Common myeloid progenitor, CD34-positive (primary cell): ENCODE data around the gene CHMP4B.

ENCODE experiments used
- CTCF ChIA-PET: fragments of 350-600 bp; sonication (Branson Sonifier 250); formaldehyde crosslinking; loops from one replicate; lab custom pipeline; 2021; ENCODE audit warnings: antibody characterized with exemption; lab: Charles Lee
- POLR2A ChIA-PET: fragments of 350-600 bp; sonication (Branson Sonifier 250); formaldehyde crosslinking; loops from one replicate; lab custom pipeline; 2021; ENCODE audit warnings: antibody characterized with exemption; lab: Charles Lee
- DNase-seq, 3 donors: peaks; one replicate each; pipeline versions ENCODE4 v3.0.0 to v3.0.0-alpha.2; 2013
- H3K27ac ChIP-seq, 2 experiments: 1 replicate in 1 of 2; 2 replicates in 1 of 2; pipeline ENCODE4 v1.7.0; 2013; ENCODE audit warnings: inconsistent platforms in 2 of 2, low read length in 2 of 2, mild to moderate bottlenecking in 2 of 2, low read depth in 1 of 2, moderate library complexity in 1 of 2; ENCODE audit not compliant: severe bottlenecking in 2 of 2, insufficient read depth in 1 of 2, poor library complexity in 1 of 2
- H3K27me3 ChIP-seq, 5 experiments: replicated peaks in 2 of 5; 1 replicate in 3 of 5; 2 replicates in 2 of 5; pipeline versions ENCODE4 v1.6.1 to v1.7.0; 2013; ENCODE audit warnings: low read length in 4 of 5, mild to moderate bottlenecking in 2 of 5, moderate library complexity in 2 of 5, inconsistent platforms in 1 of 5; ENCODE audit not compliant: insufficient read depth in 5 of 5, control insufficient read depth in 4 of 5
- H3K36me3 ChIP-seq, 4 experiments: 1 replicate in 2 of 4; 2 replicates in 2 of 4; pipeline versions ENCODE4 v1.6.1 to v1.7.0; 2013; ENCODE audit warnings: low read length in 3 of 4, control low read depth in 1 of 4, mild to moderate bottlenecking in 1 of 4; ENCODE audit not compliant: control insufficient read depth in 4 of 4, insufficient read depth in 4 of 4
- H3K4me1 ChIP-seq, 4 experiments: 1 replicate in 3 of 4; 2 replicates in 1 of 4; pipeline versions ENCODE4 v1.6.1 to v1.7.1; 2013; ENCODE audit warnings: low read length in 3 of 4, mild to moderate bottlenecking in 3 of 4, control low read depth in 1 of 4, inconsistent platforms in 1 of 4, moderate library complexity in 1 of 4; ENCODE audit not compliant: control insufficient read depth in 4 of 4, insufficient read depth in 4 of 4; ENCODE audit errors: control extremely low read depth in 1 of 4
- H3K4me3 ChIP-seq, 7 experiments: 1 replicate in 4 of 7; 2 replicates in 3 of 7; pipeline versions ENCODE4 v1.5.1 to v1.7.0; 2013; ENCODE audit warnings: mild to moderate bottlenecking in 7 of 7, low read length in 6 of 7, moderate library complexity in 6 of 7, inconsistent platforms in 2 of 7, low read depth in 2 of 7, control low read depth in 1 of 7; ENCODE audit not compliant: insufficient read depth in 4 of 7, control insufficient read depth in 1 of 7; ENCODE audit errors: extremely low read depth in 1 of 7
- H3K9me3 ChIP-seq, 5 experiments: 1 replicate in 4 of 5; 2 replicates in 1 of 5; pipeline versions ENCODE4 v1.6.1 to v1.7.1; 2013; ENCODE audit warnings: low read length in 4 of 5, mild to moderate bottlenecking in 2 of 5, inconsistent platforms in 1 of 5, low read depth in 1 of 5, moderate library complexity in 1 of 5; ENCODE audit not compliant: control insufficient read depth in 4 of 5, insufficient read depth in 2 of 5; ENCODE audit errors: control extremely low read depth in 1 of 5
- WGBS: methylation state at CpG from one replicate; pipeline ENCODE4 v1.1.5; 2013; ENCODE audit not compliant: insufficient coverage; 5-methylcytosine and 5-hydroxymethylcytosine counted together

Gene CHMP4B

DNA sequence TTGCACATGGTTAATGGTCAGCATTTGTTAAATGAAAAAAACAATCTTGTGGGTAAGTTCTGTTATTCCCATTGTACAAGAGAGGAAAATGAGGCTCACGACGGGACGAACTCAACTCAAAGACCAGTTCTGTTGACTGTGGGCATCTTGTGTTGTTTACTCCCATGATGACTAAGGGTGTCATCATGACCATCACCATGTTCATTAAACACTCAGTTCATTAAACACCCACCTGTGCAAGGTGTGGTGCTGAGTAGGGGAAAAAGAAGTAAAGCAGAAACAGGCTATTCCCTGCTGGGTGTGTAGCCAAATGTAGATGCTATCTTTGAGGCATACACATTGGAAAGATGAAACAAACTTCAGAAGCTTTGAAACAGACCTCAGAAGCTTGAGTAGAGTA, 4.5 kb downstream of the CHMP4B start:
- Histone ChIP-seq H3K27me3 (no peaks in the 10 kb centered on the region), H3K9me3 (no peaks in the 10 kb centered on the region), H3K4me3 (no peak overlapping the region), H3K4me1 (peaks cover 10 to 30% (median 28%) of the 10 kb centered on the region in 4 experiments), H3K36me3 (peaks cover 3 to 15% (median 6%) of the 10 kb centered on the region in 4 experiments), H3K27ac (no peak overlapping the region)
- DNase-seq, result no peak
- ChIA-PET POLR2A (no interaction called here), CTCF (no interaction called here)
- WGBS, result 100% methylated on average over 3 of the region's 3 CpGs

DNA sequence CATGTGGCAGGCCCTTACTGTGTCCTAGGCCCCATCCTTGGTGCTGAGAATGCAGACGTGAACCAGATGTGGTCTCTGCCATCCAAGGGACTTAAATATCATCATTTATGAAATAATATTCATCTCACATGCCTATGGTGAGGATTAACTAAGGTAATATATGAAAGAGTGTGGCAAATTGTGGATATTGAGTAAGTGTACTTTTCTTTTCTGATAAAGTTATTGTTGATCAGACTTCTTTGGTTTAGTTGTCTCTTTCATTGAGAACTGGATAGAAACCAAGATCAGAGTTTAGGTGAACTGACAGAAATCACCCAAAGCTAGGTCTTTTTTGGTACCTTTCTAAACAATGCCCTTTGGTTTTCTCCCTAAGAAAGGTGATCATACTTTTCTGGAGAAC, 5.0 kb downstream of the CHMP4B start:
- peaks cover 10 to 30% (median 26%) of the 10 kb centered on the region in 4 experiments for H3K4me1 ChIP-seq
- H3K27ac ChIP-seq, result no peak overlapping the region

DNA sequence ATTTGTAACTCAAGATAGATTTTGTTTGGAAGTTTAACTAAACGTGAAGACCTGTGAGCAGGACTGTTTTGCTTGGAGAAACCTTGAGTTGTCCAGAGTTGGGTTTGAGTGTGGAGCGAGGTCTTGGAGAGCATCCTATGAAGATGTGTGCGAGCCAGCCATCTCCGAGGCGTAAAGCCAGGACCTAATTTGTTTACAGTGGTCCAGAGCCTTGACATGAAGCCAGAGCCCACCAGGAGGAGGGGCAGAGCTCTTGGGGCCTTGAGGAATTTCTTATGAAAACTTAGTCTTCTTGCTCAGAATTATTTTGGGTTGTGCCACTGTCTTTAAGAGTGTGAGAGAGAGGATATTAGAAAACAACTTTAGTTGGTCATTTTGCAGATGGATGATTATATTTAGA, 6.3 kb downstream of the CHMP4B start:
- H3K27ac ChIP-seq, result no peak overlapping the region
- DNase-seq, result no peak
- POLR2A ChIA-PET, result no interaction called here
- 97% methylated on average over 5 of the region's 5 CpGs for WGBS
- H3K9me3 ChIP-seq, result no peaks in the 10 kb centered on the region
- H3K4me1 ChIP-seq, result peaks cover 8 to 22% (median 20%) of the 10 kb centered on the region in 4 experiments
- CTCF ChIA-PET, result interaction anchor here (0.6 to 1.2 kb wide), 2 partner anchors 12 to 41 kb away, joined by 3 read pairs; no protein-coding TSS in a partner anchor
- no peak overlapping the region for H3K4me3 ChIP-seq
- H3K36me3 ChIP-seq, result peaks cover 3 to 15% (median 6%) of the 10 kb centered on the region in 4 experiments
- no peaks in the 10 kb centered on the region for H3K27me3 ChIP-seq

More for the DNA sequence above, 5.0 kb downstream of the CHMP4B start:
- DNase-seq, result no peak
- ChIA-PET POLR2A (no interaction called here), CTCF (no interaction called here)
- Histone ChIP-seq H3K4me3 (no peak overlapping the region), H3K9me3 (no peaks in the 10 kb centered on the region), H3K27me3 (no peaks in the 10 kb centered on the region), H3K36me3 (peaks cover 3 to 15% (median 6%) of the 10 kb centered on the region in 4 experiments)
- WGBS, result 100% methylated on average over 1 of the region's 1 CpG

DNA sequence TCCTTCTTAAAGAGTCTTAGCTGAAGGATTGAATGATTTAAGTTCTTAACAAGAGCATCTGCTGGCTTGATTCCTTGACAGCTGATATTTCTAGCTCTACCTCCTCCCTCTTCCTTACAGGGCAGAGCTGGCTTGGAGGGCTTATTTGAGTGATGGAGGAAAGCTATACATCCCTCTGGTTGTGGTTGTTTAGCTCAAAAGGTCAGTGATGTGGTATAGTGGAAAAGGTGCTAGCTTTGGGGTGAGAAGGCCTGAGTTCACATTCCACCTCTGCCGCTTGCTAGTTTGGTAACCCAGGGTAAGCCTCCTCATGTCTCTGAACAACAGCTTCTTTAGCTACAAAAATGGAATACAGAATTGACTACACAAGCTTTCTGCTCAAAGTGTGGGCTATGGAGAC, 8.3 kb downstream of the CHMP4B start:
- ChIA-PET POLR2A (interaction anchor here (0.9 kb wide), 1 partner anchor 8 kb away, joined by 3 read pairs; the partner anchor contains the start of gene CHMP4B), CTCF (interaction anchor here (0.8 to 1.3 kb wide), 3 partner anchors 8 to 279 kb away, joined by 3 read pairs; partner anchors contain the start of gene CHMP4B)
- WGBS, result 100% methylated on average over 1 of the region's 1 CpG
- peaks cover 0 to 3% (median 1%) of the 10 kb centered on the region in 4 experiments for H3K4me1 ChIP-seq
- no peaks in the 10 kb centered on the region for H3K27me3 ChIP-seq
- no peak overlapping the region for H3K27ac ChIP-seq
- DNase-seq, result no peak
- no peak overlapping the region for H3K4me3 ChIP-seq
- no peaks in the 10 kb centered on the region for H3K9me3 ChIP-seq
- H3K36me3 ChIP-seq, result peaks cover 3 to 15% (median 11%) of the 10 kb centered on the region in 4 experiments

DNA sequence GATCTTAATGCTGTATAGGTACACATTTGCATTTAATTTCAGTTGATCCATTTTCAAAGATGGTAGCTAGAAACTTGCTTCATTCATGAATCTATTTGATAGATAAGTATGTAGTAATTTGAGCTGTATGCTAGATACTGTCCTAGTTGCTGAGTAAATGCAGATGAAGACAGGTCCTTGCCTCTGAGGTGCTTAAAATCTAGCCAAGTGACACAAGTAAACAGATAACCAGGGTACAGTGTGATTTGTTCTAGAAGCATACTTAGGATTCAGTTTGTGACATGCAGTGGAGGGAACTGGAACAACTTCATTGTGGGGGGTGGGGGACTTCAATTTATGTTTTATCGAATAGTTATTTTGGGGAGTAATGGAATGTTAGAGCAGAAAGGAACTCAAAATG, 9.2 kb downstream of the CHMP4B start:
- no peaks in the 10 kb centered on the region for H3K27me3 ChIP-seq
- H3K9me3 ChIP-seq, result no peaks in the 10 kb centered on the region
- H3K4me3 ChIP-seq, result no peak overlapping the region
- H3K36me3 ChIP-seq, result peaks cover 2 to 13% (median 9%) of the 10 kb centered on the region in 4 experiments
- WGBS, result 100% methylated on average over 1 of the region's 1 CpG
- no peak for DNase-seq
- CTCF ChIA-PET, result interaction anchor here (1.0 to 1.3 kb wide), 2 partner anchors 9 to 17 kb away, joined by 3 read pairs; partner anchors contain the start of gene CHMP4B
- H3K4me1 ChIP-seq, result peaks cover 0 to 2% (median 0%) of the 10 kb centered on the region in 4 experiments
- POLR2A ChIA-PET, result no interaction called here
- no peak overlapping the region for H3K27ac ChIP-seq

DNA sequence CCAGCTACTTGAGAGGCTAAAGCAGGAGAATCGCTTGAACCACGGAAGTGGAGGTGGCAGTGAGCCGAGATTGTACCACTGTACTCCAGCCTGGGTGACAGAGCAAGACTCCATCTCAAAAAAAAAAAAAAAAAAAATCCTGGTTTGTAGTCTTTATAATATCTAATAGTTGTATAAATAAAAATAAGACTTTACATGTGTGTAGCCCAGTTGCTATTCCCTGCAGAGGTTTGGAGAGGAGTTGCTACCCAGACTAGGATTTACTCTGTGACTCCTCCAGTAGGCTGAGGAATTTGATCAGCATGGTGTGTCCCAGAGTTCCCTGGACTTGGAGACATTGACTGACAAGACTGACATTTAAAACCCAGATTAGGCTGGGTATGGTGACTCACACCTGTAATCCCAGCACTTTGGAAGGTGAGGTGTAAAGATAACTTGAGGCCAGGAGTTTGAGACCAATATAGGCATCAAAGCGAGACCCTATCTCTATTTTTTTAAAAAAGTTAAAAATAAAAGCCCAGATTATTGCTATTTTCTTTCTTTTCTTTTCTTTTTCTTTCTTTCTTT, 10.2 kb downstream of the CHMP4B start:
- DNase-seq, result no peak
- 58% methylated on average over 2 of the region's 4 CpGs for WGBS
- Histone ChIP-seq H3K9me3 (no peaks in the 10 kb centered on the region), H3K27ac (no peak overlapping the region), H3K27me3 (no peaks in the 10 kb centered on the region), H3K4me1 (peaks cover 0 to 3% (median 1%) of the 10 kb centered on the region in 4 experiments), H3K36me3 (peaks cover 0 to 11% (median 4%) of the 10 kb centered on the region in 4 experiments), H3K4me3 (no peak overlapping the region)
- CTCF ChIA-PET, result interaction anchor here (1.0 to 1.2 kb wide), 2 partner anchors 18 to 29 kb away, joined by 3 read pairs; no protein-coding TSS in a partner anchor
- POLR2A ChIA-PET, result no interaction called here

DNA sequence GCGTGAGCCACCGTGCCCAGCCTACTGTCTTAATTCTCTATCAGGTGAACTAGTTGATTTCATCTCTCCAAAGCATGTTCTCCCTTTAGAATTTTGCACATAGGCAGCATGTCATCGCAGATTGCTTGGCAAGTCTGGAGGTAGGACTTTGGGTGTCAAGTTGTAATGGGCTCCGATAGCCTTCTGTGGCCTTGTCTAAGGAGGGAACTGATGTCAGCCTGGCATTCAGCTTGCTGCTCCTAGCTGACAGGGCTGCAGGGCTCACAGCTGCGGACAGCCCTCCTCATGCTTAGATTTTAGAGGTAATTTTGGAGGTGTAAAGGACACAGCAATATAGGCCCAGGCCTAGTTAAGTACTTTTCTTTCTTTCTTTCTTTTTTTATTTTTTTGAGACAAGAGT, 11.3 kb downstream of the CHMP4B start:
- WGBS, result 100% methylated on average over 4 of the region's 5 CpGs
- no peaks in the 10 kb centered on the region for H3K27me3 ChIP-seq
- CTCF ChIA-PET, result interaction anchor here (1.2 kb wide), 2 partner anchors 19 to 30 kb away, joined by 3 read pairs; no protein-coding TSS in a partner anchor
- no peak overlapping the region for H3K4me3 ChIP-seq
- no peak for DNase-seq
- H3K9me3 ChIP-seq, result no peaks in the 10 kb centered on the region
- H3K4me1 ChIP-seq, result peaks cover 0 to 5% (median 4%) of the 10 kb centered on the region in 4 experiments
- POLR2A ChIA-PET, result no interaction called here
- H3K27ac ChIP-seq, result no peak overlapping the region
- peaks cover 0 to 10% (median 4%) of the 10 kb centered on the region in 4 experiments for H3K36me3 ChIP-seq
